GM19395 (cell line): Measurements from ENCODE around the gene RBL2.
"Not testable (repeated sequence)": the region's sequence is repeated elsewhere in the genome, so short reads cannot be mapped to it uniquely, and the experiment has no call there.

Experiments used
- ATAC-seq: cut with Tn5 transposase; IDR thresholded peaks from one replicate; pipeline ENCODE4 v1.9.1; 2021; ENCODE audit warnings: mild to moderate bottlenecking, moderate library complexity; ENCODE audit not compliant: unreplicated experiment

RBL2 gene

DNA sequence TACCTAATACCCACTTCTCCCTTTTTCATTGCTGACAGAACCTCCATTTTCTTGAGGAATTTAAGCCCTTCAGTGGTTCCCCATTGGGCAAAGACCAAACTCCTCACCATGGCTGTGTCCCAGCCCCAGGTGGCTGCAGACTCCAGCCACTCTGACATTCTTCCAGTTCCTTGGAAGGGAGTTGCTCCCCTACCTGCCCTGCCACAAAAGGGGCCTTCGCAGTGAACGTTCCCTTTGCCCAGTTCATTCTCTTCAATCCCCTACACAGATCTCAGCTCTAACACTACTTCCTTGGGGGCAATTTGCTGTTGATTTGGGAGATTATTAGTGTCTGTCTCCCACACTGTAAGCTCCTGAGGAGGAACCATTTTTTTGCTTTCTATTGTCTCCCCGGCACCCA is 72.0 kb downstream of the RBL2 start:
- ATAC-seq, result no peak

- no peak for ATAC-seq
Observed at GRCh38 chr16:53507464-53508179, 73.4 kb downstream of the RBL2 start.

DNA sequence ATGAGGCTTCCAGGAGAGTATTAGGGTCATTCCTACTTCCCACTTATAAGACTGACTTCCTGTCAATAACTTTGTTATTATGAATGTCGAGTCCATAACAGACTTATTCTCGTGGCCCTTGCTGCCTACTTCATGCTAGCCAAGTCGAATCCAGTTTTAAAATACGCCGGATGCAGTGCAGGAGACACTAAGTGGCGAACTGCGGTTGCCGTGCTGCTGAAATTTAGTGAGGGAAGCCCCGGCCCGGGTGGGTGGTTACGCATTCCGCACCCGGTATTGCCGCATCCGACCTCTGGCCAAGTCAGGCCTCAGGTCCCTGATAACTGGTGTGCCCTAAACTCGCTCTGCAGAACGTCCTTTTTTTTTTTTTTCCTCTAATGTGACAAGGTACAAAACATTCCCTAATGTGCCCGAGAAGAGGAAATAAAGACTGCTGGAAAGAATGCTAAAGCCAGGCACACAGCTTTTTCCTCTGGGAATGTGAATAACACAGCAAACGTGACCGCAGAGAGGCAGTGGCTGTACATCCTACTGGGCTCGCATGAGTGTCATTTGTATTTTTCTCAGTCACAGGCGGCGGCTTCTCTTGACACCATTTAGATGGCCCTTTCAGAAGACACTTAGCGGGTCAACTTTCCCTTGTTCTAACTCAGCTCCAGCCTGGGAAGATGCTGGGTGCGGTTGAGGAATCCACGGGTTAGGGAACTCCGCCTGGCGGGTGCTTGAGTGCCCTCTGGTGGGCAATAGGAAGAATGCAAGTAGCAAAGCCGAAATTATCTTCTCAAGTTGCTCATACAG is 75.8 kb downstream of the RBL2 start:
- no peak for ATAC-seq

DNA sequence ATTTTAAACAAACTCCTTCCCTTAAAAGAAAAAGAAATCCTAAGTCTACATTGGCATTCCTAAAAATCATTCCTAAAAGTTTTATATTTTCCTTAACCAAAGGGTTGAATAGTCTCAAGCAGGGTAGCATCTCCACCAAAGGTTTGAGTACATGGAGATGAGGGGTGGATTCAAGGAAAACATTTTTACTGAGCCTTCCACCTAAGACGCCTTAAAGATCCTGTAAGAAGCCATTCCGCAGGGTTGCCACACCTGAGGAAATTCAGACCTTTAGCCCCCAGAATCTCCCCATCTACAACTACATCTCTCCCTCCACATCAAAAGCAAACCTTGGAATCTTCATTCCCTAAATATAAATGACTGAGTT is 76.4 kb downstream of the RBL2 start:
- no peak for ATAC-seq

DNA sequence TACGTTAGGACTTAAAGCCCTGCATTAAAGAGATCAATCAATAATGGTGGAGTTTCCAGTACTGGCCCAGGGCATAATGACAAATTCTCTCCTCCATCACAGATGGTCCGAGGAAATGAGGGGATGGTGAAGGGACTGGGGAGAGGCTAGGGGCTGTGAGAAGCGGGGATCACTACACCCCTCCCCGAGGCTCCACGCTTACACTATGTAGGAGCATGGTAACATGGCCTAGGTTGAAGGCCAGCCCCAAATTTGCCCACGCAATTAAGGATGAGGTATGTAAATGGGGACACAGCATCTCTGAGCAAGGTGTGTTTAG is 76.8 kb downstream of the RBL2 start:
- no peak for ATAC-seq

- no peak for ATAC-seq
Observed at GRCh38 chr16:53511403-53512280, 77.4 kb downstream of the RBL2 start.

- ATAC-seq, result not testable (repeated sequence)
Observed at GRCh38 chr16:53512795-53513194, 78.5 kb downstream of the RBL2 start.

DNA sequence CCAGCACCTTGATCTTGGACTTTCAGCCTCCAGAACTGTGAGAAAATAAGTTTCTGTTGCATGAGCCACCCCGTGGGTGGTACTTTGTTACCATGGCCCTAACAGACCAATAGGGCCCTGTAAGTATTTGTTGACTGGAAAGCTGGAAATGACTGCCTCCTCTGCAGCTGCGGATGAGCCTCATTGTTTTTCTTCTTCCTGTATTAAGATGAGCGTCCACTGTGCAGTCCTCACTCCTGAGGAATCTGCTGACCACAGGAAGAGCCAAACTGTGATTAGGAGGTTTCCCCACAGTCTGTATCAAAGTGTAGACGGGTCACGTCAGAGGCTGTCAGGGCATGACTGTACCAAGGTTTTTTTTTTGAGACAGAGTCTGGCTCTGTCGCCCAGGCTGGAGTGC is 81.0 kb downstream of the RBL2 start:
- ATAC-seq, result no peak

GRCh38 chr16:53515811-53516210 is 81.5 kb downstream of the RBL2 start:
- no peak for ATAC-seq

- ATAC-seq, result no peak
Observed at GRCh38 chr16:53517851-53518250, 83.6 kb downstream of the RBL2 start.

GRCh38 chr16:53518550-53519416 is 84.5 kb downstream of the RBL2 start:
- peak; percentile 99 for ATAC-seq

- no peak for ATAC-seq
Observed at GRCh38 chr16:53519417-53520091, 85.3 kb downstream of the RBL2 start.

DNA sequence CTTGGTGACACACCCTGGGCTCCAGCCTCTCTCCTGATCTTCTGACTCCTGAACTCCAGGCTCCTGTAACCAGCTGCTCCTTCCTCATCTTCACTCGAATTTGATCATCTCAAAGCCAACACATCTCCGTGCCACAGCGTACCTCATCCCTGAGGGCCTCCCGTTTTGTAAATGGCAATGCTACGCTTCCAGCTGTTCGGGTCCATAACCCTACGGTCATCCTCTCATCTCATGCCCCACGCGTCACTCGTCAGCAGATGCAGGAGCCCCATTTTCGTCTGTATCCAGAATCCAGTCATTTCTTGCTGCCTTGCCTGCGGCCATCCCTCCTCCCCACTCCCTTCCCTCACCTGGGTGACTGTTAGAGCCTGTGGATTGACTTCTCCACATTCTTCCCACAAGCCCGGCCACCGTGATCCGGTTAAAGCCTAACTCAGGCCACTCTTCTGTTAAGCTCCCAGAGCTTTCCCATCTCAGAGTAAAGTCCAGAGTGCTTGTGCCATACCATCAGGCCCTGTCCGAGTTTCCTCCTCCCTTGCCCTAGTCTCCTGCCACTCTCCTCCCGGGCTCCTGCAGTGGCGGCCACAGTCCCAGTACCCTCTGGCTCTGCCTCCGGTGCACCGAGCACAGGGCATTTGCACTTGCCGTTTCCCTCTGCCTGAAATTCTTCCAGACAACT is 89.0 kb downstream of the RBL2 start:
- ATAC-seq, result no peak

- ATAC-seq, result no peak
Observed at GRCh38 chr16:53523971-53524548, 89.8 kb downstream of the RBL2 start.

- no peak for ATAC-seq
Observed at GRCh38 chr16:53528797-53529196, 94.5 kb downstream of the RBL2 start.

- no peak for ATAC-seq
Observed at GRCh38 chr16:53529513-53529912, 95.2 kb downstream of the RBL2 start.

DNA sequence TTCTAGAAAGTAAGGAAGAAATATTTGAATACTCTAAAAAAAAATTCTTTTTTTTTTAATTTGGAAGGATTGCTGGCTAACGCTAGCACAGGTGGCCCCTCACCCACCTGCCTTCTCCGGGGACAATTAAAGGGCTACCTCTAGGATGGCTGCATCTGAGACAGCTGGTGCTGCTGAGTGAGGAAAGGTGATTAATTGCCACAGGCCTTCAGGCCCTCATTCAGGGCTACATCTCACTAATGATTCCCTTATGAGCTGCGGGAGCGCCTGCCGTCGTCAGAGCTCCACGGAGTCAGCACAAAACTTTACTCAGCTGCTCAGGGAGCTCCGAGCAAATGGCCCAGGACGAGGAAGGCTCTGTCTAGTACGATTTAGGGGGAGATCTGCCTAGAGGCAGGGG is 95.8 kb downstream of the RBL2 start:
- no peak for ATAC-seq

DNA sequence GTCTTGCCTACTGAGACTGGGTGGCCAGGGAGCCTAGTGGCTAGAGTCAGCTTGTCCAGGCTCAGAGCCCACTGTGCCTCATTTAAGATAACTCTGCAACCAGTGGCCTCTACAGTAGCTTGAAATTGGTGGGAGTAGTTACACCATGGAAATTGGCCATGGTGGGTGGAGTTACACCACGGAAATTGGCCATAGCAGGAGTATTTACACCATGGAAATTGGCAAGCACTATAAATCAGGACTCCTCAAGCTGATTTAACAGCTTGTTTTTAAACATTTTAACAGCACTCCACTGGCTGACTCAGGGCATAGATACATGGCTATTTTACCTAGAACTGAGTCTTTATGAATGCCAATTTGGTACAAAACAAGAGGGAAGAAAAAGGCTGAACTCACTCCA is 96.5 kb downstream of the RBL2 start:
- ATAC-seq, result no peak

DNA sequence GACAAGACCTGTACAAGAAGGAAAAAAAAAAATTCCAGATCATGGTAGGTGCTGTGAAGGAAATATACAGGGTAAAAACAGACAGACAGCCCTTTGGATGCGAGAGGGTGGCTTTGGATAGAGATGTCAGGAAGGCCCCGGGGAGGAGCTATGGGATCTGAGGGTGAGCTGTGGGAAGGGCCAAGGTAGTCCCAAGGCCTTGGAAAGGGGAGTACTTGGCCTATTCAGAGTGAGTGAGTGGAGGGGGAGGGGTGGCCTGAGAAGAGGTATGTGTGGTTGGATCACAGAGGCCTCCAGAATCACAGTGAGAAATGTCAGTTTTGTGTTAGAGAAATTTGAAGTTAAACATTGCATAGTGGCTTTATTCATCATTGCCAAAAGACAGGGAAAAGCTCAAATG is 99.9 kb downstream of the RBL2 start:
- ATAC-seq, result no peak
